ENCODE results near the gene SDHAF4.

- TF ChIP-seq CTCF (IDR thresholded peaks at IDR 0.05), result no peak
- TF ChIP-seq EZH2 (IDR thresholded peaks at IDR 0.05), result no peak
These were observed 7.9 kb downstream of the SDHAF4 start for GRCh38 chr6:70574643-70575042.

All from neural progenitor cell (in vitro differentiated cells).